Uterus (tissue), 4 donors: Measurements from ENCODE around the gene CRYBA4. TPM values are rescaled to one million over a fixed set of nuclear protein-coding genes. Genes with fewer than 3 reads are reported as not detected.

ENCODE experiments used
- DNase-seq, 2 donors: peaks; one replicate each; pipeline ENCODE4 v3.0.0-alpha.2; 2019 to 2020
- H3K27ac ChIP-seq, 2 donors: fragments of 200-600 bp; sonication (generic); 1 replicate in 1 of 2; 2 replicates in 1 of 2; pipeline ENCODE4 v1.5.1; 2016 to 2018
- H3K27me3 ChIP-seq, 2 donors: fragments of 200-600 bp; sonication (generic); one replicate each; pipeline ENCODE4 v1.5.1; 2018 to 2019; ENCODE audit warnings: control low read depth in 1 of 2
- H3K36me3 ChIP-seq, 2 donors: fragments of 200-600 bp; sonication (generic); one replicate each; pipeline ENCODE4 v1.5.1; 2019; ENCODE audit warnings: control low read depth in 1 of 2
- H3K4me1 ChIP-seq, 2 donors: fragments of 200-600 bp; sonication (generic); one replicate each; pipeline ENCODE4 v1.5.1; 2018 to 2019; ENCODE audit warnings: control low read depth in 1 of 2
- H3K4me3 ChIP-seq, 2 donors: fragments of 200-600 bp; sonication (generic); 1 replicate in 1 of 2; 2 replicates in 1 of 2; pipeline ENCODE4 v1.5.1; 2018 to 2019; ENCODE audit warnings: mild to moderate bottlenecking in 1 of 2
- H3K9me3 ChIP-seq, 2 donors: fragments of 200-600 bp; sonication (generic); one replicate each; pipeline ENCODE4 v1.5.1; 2019; ENCODE audit warnings: control low read depth in 1 of 2
- CTCF ChIP-seq, 4 experiments: fragments of 200-600 bp in 2 of 4; fragments of 450-650 bp in 2 of 4; sonication (generic) in 2 of 4; IDR thresholded peaks; one replicate each; pipeline ENCODE4 v1.5.1; 2016 to 2019; ENCODE audit warnings: antibody characterized with exemption in 4 of 4, mild to moderate bottlenecking in 2 of 4, moderate library complexity in 1 of 4
- POLR2A ChIP-seq, 2 donors: fragments of 450-650 bp; IDR thresholded peaks; one replicate each; pipeline ENCODE4 v1.6.1; 2016; ENCODE audit warnings: antibody characterized with exemption in 2 of 2, mild to moderate bottlenecking in 1 of 2, moderate library complexity in 1 of 2
- intact Hi-C: fragments of 100-400 bp; cut with DNase I; formaldehyde crosslinking; loops from one replicate; pipeline ENCODE4 v1.15.1; 2023; ENCODE audit warnings: low total_unique reads
- total RNA-seq, 4 donors: library from RNA; depleted of rRNA in 3 of 4; stranded (reverse); fragments of >200 nt in 3 of 4; gene quantifications; one replicate each; pipeline versions ENCODE4 v1.1.0 to v1.2.4, GENCODE V29; 2014 to 2023
- donor health status: DM: yes; HTN: yes; CAD: no.

Gene CRYBA4
- total RNA-seq, 4 donors from 2014 or later = not detected

- Histone ChIP-seq H3K27me3 (no peaks in the 10 kb centered on the region), H3K9me3 (no peaks in the 10 kb centered on the region), H3K36me3 (no peaks in the 10 kb centered on the region), H3K4me1 (peaks cover 0 to 6% of the 10 kb centered on the region in 2 donors), H3K27ac (peak overlapping the region; percentile 56 to 88), H3K4me3 (peak overlapping the region; percentile 37 to 99)
- peak; percentile 24 to 33 for DNase-seq
- intact Hi-C loops = no loop called here
- TF ChIP-seq POLR2A (IDR thresholded peaks at IDR 0.05) = no peak
- TF ChIP-seq CTCF (IDR thresholded peaks at IDR 0.05) = peak in 1 of 4 experiments; percentile 4
Observed at GRCh38 chr22:26589367-26589844, 32.4 kb upstream of the CRYBA4 start.

- Histone ChIP-seq H3K36me3 (no peaks in the 10 kb centered on the region), H3K27ac (peak within 1 kb of the TSS; percentile 56 to 88), H3K9me3 (no peaks in the 10 kb centered on the region), H3K4me3 (peak within 1 kb of the TSS; percentile 37 to 99), H3K27me3 (no peaks in the 10 kb centered on the region), H3K4me1 (peaks cover 0 to 6% of the 10 kb centered on the region in 2 donors)
- no peak for TF ChIP-seq CTCF (IDR thresholded peaks at IDR 0.05)
- TF ChIP-seq POLR2A (IDR thresholded peaks at IDR 0.05) = peak; percentile 84 to 85
- intact Hi-C loops = no loop called here
- DNase-seq = peak; percentile 68 to 81
Observed at GRCh38 chr22:26589845-26590736, 31.7 kb upstream of the CRYBA4 start, which contains the start of gene TPST2. TPST2 (minus strand) TSS chr22:26590132; CDS start chr22:26541630, 48,502 bp downstream.

GRCh38 chr22:26592421-26592891 lies 29.3 kb upstream of the CRYBA4 start:
- TF ChIP-seq CTCF (IDR thresholded peaks at IDR 0.05) (no peak), POLR2A (IDR thresholded peaks at IDR 0.05) (no peak)
- Histone ChIP-seq H3K4me3 (no peak overlapping the region), H3K27ac (no peak overlapping the region), H3K27me3 (no peaks in the 10 kb centered on the region), H3K36me3 (no peaks in the 10 kb centered on the region), H3K4me1 (peaks cover 0 to 6% of the 10 kb centered on the region in 2 donors), H3K9me3 (no peaks in the 10 kb centered on the region)
- intact Hi-C loops = no loop called here
- DNase-seq = no peak

GRCh38 chr22:26593763-26594162 lies 28.0 kb upstream of the CRYBA4 start:
- Histone ChIP-seq H3K36me3 (no peaks in the 10 kb centered on the region), H3K27me3 (no peaks in the 10 kb centered on the region), H3K9me3 (no peaks in the 10 kb centered on the region), H3K27ac (no peak overlapping the region), H3K4me1 (peaks cover 0 to 6% of the 10 kb centered on the region in 2 donors), H3K4me3 (no peak overlapping the region)
- no peak for TF ChIP-seq CTCF (IDR thresholded peaks at IDR 0.05)
- no peak for TF ChIP-seq POLR2A (IDR thresholded peaks at IDR 0.05)
- intact Hi-C loops = no loop called here
- DNase-seq = no peak

GRCh38 chr22:26597026-26597425 lies 24.7 kb upstream of the CRYBA4 start:
- Histone ChIP-seq H3K9me3 (no peaks in the 10 kb centered on the region), H3K27me3 (no peaks in the 10 kb centered on the region), H3K4me3 (no peak overlapping the region), H3K4me1 (no peaks in the 10 kb centered on the region), H3K36me3 (no peaks in the 10 kb centered on the region), H3K27ac (no peak overlapping the region)
- TF ChIP-seq CTCF (IDR thresholded peaks at IDR 0.05) = no peak
- TF ChIP-seq POLR2A (IDR thresholded peaks at IDR 0.05) = no peak
- DNase-seq = no peak
- intact Hi-C loops = no loop called here
